RPMI7951 (cell line): ENCODE results near the gene NCK2. TPM values are rescaled to one million over a fixed set of nuclear protein-coding genes. Genes with fewer than 3 reads are reported as not detected.
A peak's percentile ranks its signal among the peaks of the same experiment; 100 is the strongest.
"Not testable (repeated sequence)": the region's sequence is repeated elsewhere in the genome, so short reads cannot be mapped to it uniquely, and the experiment has no call there.

ENCODE experiments used
- DNase-seq: peaks from one replicate; pipeline ENCODE4 v3.0.0-alpha.2; 2012; ENCODE audit warnings: low read depth
- total RNA-seq: library from RNA; depleted of rRNA; stranded (reverse); fragments of >200 nt; shearing (Covaris generic); gene quantifications from 2 replicates; pipeline ENCODE4 v1.2.3, GENCODE V29; 2014

Gene NCK2
- total RNA-seq, 1 experiment from 2014 or later = 34.5 TPM

DNA sequence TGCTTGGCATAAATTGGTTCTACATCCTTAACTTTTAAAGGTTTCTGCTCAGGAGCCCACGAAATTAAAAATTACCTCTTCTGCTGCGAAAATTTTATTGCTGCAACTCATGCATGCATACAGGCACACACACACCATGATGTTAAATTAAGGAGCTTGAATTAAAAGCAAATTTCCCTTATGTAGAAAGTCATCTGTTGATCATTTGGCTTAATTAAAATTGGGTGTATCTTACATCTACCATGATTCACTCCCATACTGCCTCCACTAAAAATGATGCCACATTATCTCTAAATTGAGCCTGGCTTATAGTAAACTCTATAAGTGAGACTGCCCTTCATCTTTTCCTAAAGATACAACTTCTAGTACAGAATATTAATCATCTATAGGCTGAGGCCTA, 145.4 kb downstream of the NCK2 start:
- DNase-seq = no peak

- no peak for DNase-seq
Measured at GRCh38 chr2:105890856-105891255, 146.1 kb downstream of the NCK2 start.

GRCh38 chr2:105893011-105893995, 148.6 kb downstream of the NCK2 start:
- peak; percentile 7 for DNase-seq

- no peak for DNase-seq
Measured at GRCh38 chr2:105894327-105894944, 149.7 kb downstream of the NCK2 start.

GRCh38 chr2:105895990-105896764, 151.5 kb downstream of the NCK2 start:
- DNase-seq = no peak

DNA sequence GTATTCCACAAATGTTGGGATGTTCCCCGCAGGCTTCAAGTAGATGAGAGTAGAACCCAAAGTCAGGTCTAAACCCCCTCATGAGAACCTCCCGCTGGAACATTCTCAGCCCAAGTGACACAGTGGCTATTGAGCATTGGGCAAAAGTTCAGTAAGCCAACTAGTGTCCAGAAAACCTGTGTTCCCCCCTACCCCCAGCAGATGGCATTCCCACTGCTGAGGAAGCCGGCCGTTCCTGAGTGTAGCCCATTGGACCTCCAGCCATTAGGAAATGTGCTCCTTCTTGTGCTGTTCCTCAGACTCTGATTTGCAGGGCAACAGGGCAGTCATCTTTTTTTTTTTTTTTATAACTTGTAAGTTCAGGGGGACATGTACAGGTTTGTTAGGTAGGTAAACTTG, 152.1 kb downstream of the NCK2 start:
- no peak for DNase-seq

DNA sequence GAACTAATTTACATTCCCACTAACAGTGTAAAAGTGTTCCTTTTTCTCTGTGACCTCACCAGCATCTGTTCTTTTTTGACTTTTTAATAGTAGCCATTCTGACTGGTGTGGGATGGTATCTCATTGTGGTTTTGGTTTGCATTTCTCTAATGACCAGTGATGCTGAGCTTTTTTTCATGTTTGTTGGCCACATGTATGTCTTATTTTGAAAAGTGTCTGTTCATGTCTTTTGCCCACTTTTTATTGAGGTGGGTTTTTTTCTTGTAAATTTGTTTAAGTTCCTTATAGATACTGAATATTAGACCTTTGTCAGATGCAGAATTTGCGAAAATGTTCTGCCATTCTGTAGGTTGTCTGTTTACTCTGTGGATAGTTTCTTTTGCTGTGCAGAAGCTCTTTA, 153.0 kb downstream of the NCK2 start:
- DNase-seq = not testable (repeated sequence)

- DNase-seq = no peak
Measured at GRCh38 chr2:105903051-105903674, 158.5 kb downstream of the NCK2 start.

DNA sequence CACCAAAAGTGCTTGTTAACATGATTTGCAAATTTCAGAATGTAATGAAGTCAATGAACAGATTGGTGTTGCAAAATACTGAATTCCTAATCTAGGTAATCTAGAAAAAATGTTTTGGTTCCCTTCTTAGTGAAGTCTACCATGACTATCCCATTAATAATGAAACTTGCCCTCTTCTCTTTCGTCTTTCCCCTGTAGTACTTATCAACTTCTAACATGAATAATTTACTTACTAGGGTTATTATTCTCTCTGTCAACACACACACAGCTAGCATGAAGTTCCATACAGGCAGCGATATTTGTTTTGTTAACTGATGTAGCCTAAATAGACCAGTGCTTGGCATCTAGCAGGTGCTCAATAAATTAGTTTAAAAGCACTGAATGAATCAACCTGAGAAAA, 160.2 kb downstream of the NCK2 start:
- DNase-seq = no peak

- no peak for DNase-seq
Measured at GRCh38 chr2:105906481-105906880, 161.8 kb downstream of the NCK2 start.

- no peak for DNase-seq
Measured at GRCh38 chr2:105907184-105907583, 162.5 kb downstream of the NCK2 start.

DNA sequence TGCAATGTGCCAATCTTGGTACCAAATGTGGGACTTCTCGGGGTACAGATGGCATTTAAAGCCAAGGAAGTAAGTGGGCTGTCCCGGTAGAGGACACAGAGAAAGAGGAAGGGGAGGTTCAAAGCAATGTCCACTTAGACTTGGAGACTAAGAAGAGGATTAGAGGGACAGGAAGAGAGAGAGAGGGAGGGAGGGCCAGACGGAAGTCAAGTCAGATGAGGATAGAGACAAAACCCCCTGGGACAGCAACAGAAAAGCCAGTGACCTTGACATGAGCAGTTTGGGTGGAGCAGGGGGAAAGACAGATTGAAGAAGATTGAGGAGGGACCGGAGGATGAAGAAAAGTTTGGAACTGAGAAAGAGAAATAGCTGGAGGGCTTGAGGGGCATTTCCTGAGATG, 164.5 kb downstream of the NCK2 start:
- DNase-seq = no peak

DNA sequence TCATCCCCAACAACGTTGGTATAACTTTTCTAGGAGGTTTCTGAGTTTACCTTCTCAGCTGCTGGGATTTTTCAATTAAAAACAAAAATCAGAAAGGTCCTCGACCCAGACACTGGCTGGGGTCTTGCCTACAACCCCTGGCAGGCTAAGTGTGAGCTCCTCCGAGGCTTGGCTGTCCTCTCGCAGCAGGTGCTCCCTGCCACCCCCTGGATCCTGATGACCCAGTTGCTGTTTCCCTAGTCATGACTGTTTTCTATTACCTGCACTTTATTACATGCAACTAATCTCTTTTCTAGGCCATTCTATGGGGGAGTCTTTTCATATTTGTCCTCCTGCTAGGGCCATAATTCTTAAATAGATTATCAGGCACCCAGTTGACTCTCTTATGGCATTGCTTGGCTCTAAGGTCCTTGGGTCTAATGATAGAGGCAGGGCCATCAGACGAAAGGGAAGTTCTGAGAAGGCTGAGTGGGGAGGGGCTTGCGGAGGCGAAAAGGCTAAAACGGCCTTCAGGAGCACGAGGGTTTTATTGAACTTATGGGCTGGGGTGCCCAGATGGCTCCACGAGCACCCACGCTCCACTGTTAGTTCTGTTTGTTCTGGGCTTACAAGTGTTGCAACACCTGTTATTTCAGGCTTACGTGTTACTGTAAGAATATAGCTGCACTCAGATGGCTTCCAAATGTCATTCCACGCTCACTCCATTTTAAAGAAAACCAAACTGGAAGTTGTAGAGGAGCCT, 166.0 kb downstream of the NCK2 start:
- no peak for DNase-seq

DNA sequence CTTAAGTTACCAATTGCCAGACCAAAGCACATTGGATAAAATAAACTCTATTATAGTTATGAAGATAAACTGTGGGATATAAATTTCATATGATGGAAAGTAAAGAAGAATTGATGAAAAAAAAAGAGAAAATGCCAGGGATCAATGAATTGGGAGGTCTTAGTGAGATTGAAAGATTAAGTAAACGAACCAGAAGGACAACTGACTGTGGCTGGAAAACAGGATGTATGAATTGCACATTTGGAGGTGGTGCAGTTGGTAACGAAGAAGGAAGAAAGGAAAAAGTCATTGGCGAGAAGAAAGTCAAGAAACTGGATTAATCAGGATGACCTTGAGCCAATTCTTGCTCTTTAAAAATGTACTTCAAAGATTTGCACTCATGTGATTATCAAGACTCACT, 166.7 kb downstream of the NCK2 start:
- DNase-seq = no peak

DNA sequence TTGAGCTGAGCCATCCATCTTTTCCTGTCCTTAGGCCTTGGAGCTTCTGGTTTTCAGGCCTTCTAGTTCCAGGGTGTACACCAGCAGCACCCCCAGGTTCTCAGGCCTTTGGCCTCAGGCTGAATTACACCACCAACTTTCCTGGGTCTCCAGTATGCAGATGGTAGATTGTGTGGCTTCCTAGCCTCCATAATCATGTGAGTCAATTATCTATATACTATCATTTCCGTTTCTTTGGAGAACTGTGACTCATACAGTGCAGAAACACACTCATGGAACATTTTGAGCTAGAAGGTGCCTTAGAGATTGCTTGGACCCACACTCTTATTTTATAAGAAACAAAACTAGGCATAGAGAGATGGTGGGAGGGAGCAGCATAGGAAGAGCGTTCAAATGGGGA, 167.4 kb downstream of the NCK2 start:
- DNase-seq = peak; percentile 50

GRCh38 chr2:105915005-105915558, 170.4 kb downstream of the NCK2 start:
- DNase-seq = no peak

DNA sequence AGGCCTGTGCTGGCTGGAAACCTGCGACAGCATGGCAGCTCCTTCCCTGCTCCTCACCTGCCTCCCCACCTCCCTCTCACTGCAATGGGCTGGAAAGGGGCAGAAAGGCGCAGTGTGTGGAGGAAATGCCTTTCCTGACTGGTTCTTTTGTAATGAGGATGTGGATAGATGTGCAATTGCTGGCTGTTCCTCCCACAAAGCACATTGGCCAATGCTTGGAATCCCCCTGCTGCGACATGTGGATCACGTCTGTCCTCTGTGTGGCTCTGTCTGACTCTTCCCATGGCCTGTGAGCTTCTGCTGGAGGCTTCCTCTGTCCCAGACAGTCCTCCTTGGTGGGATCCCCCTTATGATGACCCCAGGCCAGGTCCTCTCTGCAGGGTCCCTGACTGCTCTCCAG, 172.5 kb downstream of the NCK2 start:
- DNase-seq = no peak

DNA sequence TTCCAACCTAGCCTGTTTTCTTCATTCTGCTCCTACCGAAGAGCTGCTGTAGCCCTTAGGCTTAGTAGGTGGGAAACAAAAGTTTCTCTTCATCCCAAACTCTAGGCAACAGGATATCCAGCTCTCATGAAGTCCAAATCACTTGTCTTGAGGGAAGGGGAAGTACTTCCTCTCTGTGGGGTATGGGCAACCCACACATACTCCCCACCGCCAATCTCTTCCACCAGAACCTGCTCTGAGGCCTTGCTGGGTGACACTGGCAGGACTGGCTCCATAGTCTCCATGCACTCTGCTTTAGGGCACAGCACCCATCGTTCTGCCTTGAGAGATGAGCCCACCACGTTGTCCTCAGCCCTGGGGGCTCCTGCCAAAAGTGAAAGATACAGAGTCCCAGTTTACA, 173.0 kb downstream of the NCK2 start:
- no peak for DNase-seq

- DNase-seq = peak; percentile 76
Measured at GRCh38 chr2:105919191-105919811, 174.6 kb downstream of the NCK2 start.

GRCh38 chr2:105919826-105920225, 175.1 kb downstream of the NCK2 start:
- peak; percentile 54 for DNase-seq
